HG03139 (cell line): ENCODE results near the gene SASH1.
"Not testable (repeated sequence)": the region's sequence is repeated elsewhere in the genome, so short reads cannot be mapped to it uniquely, and the experiment has no call there.

Source experiments
- ATAC-seq: cut with Tn5 transposase; IDR thresholded peaks from one replicate; pipeline ENCODE4 v1.9.1; 2021; ENCODE audit not compliant: unreplicated experiment

The SASH1 gene

DNA sequence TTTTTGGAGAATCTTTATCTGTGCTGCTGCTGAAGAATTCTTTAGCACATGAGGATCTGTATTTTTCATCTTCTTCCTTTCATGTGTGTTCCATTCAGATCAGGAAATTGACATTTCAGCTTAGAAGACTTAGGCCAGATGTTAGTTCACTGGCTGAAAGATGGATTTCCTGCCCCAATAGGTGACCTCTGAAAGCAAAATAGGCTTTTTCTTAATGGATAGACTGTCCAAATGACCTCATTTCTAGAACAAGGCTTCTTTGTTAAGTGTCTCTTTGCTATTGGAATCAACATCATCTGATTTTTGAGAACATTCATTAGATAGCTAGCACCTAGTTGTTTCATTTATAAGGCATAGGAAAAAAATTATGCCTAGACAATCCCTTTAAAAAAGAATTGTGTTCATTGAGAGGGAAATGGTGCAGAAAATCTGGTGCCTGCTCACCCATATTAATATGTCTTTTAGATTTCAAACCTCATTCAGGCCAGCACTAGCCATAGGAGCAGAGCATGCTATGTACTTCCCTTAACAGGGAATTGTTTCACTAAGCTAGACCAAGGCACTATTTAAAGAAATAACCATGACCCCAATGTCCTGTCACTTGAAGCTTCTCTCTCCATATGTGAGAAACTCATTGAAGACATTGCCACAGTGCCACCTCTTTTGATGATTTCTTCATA lies 13.6 kb upstream of the SASH1 start:
- ATAC-seq, result no peak

DNA sequence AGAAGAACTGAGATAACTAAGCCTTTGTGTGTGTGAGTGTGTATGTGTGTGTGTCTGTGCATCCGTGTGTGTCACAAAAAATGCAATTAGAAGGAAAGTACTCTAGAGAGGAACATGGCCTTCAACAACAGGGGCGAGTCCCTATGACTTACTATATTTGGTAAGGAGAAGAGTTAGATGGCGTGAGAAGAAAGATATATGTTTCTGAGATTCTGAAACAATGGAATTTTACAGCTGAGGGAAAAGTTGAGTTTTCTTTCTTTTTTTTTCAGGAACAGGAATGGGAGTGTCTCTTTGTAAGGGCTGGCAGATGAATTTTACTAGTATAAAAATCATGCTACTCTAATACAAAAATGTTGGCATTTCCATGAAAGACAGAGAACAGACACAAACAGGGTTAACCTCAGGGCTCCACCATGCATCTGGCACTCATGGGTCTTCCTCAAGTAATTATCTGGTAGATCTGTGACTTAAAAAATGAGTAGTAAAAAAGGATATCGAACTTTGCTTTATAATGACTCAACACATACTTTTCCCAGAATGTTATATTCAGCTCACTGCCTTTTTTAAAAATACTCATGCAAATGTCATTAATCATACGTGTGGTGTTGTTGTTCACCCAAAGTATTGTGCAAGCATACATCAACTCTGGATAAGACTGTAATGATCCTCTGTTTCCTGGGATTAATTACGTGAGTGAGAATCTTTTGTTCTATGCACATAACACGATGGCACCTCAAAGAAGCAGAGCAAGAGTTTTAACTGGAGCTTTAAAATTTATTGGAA lies 12.8 kb upstream of the SASH1 start:
- ATAC-seq, result no peak

DNA sequence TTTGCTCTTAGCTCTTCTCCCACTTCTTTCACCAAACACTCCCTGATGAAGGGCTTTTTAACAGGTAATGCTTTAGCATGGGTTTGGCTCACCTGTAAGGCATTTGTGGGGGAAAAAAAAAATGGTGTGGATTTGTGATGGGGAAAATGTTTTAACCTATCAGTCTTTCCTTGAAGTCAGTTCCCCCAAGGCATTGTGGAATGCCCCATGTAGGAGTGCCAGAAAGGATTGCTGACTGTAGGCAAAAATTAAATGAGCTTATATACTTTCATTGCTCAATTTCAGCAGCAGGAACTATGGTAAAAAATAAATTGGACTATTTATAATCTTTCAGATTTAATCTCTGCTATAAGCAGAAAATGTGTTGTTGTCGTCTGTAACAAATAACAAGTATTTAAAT lies 10.6 kb upstream of the SASH1 start:
- ATAC-seq, result no peak

DNA sequence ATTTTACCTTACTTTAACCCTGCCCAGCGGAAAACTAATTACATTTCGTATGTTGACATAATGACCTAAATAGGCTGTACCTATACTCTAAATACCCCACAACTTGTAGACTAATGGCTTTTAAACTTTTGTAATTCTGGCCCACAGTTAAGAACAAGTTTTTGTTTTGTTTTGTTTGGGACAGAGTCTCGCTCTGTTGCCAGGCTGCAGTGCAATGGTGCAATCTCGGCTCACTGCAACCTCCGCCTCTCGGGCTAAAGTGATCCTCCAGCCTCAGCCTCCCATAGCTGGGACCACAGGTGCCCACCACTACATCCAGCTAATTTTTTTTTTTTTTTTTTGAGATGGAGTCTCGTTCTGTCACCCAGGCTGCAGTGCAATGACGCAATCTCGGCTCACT lies 5.7 kb upstream of the SASH1 start:
- no peak for ATAC-seq

DNA sequence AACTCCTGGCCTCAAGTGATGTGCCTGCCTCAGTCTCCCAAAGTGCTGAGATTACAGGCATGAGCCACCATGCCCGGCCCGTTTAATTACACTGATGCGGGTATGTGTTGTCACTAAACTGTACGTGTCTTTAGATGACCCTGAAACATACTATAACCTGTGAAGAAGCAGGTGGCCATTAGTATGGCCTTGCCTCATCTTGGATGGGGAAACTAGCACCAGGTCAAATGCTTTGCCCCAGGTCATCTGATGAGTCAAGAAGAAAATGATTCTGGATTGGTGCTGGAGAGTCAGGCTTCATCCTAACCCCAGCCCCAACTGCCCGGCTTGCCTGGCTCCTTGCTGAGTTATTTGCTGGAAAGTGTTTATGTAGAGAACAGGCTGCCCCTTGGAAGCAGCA lies 2.9 kb upstream of the SASH1 start:
- no peak for ATAC-seq

DNA sequence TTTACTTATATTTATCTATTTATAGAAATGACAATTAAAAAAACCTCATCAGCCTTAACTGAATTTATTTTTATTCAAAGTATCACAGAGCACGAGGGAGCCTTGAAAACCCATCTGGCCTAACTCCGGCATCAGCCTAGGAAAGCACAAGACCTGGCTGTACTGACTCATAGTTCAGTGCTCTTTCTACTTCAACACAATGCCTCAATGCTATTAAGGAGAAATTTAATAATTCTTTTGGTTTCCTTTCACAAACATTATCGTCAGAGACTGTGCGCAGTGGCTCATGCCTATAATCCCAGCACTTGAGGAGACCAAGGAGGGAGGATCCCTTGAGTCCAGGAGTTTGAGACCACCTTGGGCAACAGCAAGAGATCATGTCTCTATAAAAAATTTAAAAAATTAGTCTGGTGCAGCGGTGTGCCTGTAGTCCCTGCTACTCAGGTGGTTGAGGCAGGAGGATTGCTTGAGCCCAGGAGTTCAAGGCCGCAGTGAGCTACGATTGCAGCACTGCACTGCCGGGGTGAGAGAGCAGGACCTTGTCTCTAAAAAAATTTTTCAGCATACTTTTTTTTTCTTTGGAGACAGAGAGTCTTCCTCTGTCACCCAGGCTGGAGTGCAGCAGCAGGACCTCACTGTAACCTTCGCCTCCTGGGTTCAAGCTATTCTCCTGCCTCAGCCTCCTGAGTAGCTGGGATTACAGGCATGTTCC lies 1.9 kb upstream of the SASH1 start:
- ATAC-seq, result no peak

DNA sequence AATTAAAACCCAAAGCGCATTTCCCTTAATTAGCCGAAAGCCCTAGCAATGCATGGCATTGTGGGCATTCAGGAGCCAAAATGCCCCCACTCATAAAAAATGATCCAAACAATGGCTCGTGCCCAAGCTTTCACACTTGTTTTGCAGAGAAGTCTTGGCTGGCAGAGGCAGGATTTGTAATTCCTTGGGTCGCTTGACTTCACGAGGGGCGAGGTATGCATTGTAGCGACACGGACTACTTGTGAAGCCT lies 613 bp upstream of the SASH1 start:
- no peak for ATAC-seq

DNA sequence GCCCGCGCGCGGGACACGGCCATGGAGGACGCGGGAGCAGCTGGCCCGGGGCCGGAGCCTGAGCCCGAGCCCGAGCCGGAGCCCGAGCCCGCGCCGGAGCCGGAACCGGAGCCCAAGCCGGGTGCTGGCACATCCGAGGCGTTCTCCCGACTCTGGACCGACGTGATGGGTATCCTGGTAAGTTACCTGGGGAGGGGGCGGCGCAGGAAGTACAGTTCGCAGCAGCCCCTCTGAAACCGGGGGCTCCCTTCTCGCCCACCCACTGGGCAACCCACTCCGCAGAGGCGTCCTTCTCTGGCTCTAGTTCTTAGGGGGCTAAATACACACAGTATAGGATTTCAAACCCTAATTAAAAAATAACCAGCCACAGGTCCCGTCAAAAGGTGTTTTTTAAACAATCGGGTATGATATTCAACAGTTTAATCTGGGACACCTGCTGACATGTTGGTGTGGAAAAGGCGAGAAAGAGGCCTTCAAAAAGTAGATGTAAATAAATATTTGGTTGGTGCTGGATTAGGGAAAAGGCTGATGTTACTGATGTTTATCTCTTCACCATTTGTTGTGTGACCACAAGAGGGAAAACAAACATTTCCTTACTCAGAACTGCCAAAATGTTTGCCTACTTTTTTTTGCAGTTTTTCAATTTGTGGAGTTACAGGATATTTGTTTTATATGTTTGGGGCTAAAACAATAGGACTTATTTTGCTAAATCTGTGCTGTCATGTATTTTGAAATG lies 577 bp downstream of the SASH1 start:
- peak; percentile 2 for ATAC-seq

DNA sequence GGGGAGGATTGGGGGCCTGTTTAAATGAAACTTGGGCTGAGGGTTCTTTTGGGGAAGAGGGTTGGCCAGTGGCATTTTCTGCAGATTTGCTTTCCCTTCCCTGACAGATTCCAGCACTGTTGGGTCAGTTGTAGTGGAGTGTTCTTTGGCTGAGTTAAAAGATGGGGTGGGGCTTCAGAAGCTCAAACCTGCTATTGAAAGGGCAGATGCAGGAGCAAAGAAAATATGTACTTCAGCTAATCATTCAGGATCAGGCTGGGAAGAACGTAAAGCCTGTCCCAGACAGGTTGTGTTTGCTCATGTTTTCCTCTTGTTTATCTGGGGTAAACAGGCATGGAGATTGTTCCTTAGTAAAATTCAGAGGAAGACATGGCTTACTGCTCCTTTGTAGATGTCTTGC lies 2.5 kb downstream of the SASH1 start:
- no peak for ATAC-seq

DNA sequence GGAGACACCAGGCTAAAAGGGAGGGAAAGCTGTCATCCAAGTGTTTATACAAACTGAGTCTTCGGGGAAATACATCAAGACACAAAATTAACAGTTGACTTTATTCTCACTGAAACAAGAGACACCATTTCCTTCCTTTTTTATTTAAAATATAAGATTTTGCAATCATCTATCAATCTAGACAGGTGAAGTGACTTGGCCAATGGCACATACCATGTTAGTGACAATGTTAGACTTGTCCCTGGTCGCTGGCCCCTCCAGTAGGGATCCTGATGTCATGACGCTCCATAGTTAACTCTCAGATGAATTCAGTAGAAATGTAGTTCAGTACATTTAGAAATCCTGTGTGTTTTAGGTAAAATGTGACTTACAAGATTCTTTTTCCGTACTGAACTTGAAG lies 2.9 kb downstream of the SASH1 start:
- no peak for ATAC-seq

DNA sequence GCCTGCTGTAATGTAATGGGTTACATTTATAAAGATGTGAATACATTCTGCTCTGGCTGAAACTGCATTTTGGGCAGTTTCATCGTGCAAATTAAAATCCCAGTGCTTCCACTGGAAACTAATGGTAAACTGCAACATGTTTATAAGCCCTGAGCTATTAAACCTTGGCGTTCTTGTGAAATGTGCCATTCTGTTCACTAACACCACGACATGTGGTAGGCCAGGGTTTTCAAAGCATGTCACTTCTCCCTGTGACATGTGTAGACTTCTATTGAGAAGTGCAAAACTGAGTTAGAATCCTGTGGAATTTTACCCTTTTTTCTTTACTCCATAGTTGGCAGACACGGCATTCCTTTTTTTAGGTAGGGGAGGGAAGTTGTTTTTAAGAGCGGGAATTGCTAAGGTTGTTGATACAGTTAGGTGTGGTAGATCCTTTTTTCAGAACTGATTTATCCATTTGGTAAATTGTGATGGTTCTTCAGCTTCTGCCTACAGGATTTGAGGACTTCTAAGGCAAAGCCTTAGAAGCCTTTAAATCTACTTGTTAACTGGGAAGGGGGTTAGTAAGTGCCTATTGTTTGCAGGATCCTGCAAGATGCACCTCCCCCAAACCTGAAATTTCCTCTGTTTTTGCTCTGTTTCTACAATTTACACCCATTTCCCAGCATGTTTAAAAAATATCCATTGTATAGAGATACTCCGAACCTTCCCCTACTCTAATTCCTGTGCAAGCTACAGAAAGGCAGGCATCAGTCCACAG lies 4.2 kb downstream of the SASH1 start:
- no peak for ATAC-seq

DNA sequence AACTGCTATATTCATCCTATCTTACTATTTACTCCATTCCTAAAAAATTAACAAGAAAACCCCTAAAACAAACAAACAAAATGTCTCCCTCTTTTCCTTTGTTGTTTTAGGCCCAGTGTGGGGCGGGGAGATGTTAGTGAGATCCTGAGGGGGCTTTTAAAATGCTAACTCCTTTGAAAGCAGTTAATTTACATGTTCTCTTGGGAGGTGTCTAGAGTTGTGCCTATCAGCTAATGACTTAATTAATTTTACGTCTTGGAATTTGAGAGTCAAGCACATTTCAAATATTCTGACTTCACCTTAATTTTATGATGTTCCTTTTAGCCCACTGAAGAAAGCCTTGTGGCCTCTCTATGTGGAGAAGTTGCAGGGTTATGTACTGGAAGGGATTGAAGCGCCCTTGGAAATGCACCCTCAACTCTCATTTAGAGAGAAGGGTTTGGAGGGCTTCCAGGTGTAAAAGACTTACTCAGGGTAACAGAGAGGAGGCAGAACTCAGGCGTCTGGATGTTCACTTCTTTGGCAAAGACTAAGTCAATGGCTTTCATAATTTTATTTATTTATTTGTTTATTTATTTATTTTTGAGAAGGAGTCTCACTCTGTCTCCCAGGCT lies 4.9 kb downstream of the SASH1 start:
- ATAC-seq, result no peak

DNA sequence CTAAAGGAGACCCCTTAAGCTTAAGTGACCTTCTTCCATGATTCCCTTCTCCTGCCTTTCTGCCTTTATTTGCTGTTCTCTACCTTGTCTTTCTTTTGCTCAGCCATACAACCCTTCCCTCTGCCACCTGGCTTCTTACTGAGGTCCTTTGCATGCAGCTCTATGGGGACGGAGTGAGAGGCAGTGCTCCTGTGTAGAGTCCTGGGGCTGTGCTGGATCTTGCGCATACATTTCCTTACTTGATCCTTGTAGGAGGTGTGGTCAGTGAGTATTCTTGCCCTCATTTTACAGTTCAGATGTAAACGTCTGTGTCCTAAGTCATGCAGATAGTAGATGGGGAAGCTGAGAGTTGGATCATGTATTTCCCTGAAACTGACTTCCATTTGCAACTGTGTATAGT lies 5.7 kb downstream of the SASH1 start:
- ATAC-seq, result no peak

DNA sequence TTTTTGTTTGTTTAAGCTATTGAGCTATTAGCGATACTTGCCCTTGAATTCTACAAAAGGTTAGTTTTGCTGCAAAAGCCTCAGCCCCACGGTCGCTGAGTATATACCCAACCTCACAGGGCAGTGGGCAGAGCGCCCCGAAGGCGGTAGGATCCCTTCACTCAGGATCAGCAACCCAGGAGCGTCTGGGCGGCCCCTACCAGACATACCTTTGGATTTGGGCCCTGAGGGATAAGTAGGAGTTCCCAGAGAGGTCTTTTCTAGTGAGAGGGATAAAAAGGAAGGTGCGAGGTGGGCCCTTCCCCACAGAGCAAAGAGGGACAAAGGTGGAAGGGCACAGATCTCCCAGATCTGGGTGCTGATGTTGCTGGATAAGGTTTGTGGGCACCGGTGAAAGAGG lies 6.1 kb downstream of the SASH1 start:
- no peak for ATAC-seq

DNA sequence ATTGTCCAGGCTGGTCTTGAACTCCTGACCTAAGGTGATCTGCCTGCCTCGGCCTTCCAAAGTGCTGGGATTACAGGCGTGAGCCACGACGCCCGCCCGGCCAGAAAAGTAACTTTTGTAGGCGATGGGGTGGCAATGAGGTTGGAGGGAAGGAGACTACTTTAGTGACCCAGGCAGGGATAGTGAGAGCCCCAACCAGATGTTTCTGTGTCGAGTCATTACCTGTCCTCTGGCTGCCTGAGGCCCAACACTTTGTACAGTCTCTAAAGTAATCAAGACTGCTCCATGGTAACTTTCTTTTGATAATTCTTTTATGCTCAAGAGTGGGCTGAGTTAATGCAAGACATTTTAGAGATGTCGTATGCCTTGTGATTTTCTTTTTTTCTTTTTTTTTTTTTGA lies 6.8 kb downstream of the SASH1 start:
- ATAC-seq, result no peak

DNA sequence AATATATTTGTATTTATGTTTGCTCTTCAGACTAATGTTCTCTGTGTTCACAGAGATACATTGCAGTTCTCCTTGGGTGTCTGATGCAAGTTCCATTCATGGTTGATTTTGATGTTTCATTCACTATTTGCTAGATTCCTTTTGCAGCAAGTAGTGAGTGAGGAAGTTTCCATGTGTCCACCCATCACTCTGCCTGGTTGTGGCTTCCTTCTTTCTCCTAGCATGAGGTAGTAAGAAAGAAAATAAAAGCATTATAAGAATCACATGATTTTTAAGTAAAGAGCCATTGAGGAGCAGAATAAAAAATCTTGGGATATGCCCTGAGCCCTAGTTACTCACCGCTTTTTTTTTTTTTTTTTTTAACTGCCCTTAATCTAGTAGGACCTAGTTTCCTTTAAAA lies 8.7 kb downstream of the SASH1 start:
- no peak for ATAC-seq

DNA sequence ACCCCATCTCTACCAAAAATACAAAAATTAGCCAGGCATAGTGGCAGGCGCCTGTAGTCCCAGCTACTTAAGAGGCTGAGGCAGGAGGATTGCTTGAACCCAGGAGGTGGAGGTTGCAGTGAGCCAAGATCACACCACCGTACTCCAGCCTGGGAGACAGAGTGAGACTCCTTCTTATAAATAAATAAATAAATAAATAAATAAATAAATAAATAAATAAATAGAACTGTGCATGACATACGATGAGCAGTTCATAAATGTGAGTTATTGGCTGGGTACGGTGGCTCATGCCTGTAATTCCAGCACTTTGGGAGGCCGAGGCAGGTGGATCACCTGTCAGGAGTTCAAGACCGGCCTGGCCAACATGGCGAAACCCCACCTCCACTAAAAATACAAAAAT lies 9.8 kb downstream of the SASH1 start:
- ATAC-seq, result not testable (repeated sequence)

DNA sequence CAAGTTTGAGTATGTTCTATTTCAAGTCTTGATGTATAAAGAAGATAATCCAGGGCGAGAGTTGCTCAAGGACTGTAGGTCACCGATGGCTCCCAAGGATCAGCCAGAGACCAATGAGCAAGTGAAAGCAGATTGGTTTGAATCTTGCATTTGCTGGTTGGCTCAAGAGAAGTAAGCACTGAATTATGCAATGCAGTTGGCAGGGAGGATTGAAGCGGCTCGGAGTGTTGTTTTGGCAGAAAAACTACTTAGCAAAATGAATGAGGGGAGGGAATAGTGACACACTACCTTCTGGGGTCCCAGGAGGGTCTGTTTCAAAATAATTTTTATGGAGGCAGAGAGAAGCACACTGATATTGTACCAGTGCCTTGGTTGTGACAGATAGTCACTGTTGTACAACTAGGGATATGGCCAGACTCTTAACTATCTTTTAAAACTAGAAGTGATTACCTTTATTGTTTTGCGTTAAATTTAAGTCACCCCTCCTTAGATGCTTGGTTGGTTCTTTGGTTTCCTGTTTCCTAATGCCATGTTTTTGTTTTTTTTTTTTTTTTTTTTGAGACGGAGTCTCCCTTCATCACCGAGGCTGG lies 15.7 kb downstream of the SASH1 start:
- ATAC-seq, result no peak

DNA sequence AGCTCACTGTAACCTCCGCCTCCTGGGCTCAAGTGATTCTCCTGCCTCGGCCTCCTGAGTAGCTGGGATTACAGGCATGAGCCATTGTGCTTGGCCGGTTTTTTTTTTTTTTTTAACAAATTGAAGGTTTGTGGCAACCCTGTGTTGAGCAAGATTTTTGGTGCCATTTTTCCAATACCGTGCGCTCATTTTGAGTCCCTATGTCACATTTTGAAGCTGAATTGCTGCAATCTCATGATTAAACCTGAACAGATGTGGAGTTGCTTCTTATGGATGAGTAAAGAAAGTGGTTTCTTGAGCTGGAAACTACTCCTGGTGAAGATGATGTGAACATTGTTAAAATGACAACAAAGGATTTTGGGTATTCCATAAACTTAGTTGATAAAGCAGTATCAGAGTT lies 16.6 kb downstream of the SASH1 start:
- ATAC-seq, result no peak
